Stimulated activated CD8-positive, alpha-beta memory T cell treated with anti-CD3 and anti-CD28 coated beads, Interleukin-7, amount 100 ng/mL, for 1 hour (primary cell): ENCODE measurements around the gene SPATA3.

ENCODE experiments used
- DNase-seq, 2 donors: peaks; one replicate each; pipeline ENCODE4 v3.0.0-alpha.2; 2020; ENCODE audit warnings: low read depth in 2 of 2

Gene SPATA3

DNA sequence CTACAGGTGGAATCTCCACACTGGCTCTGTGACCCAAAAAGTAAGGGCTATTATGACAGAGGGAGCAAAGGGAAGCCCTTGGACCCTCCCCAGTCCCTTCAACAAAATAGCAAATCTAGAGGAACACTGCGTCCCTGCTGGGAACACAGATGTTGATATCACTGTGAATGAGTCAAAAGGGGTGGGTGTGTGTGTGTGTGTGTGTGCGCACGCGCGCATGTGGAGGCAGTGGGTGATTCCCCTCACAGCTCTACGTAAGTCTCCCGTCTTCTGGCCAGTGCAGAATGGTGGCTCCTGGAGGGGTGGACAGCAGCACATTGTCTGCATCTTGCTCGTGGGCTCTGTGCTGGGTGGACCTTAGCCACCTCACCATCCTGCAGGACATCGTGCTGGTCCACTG is 33.6 kb downstream of the SPATA3 start:
- no peak for DNase-seq

DNA sequence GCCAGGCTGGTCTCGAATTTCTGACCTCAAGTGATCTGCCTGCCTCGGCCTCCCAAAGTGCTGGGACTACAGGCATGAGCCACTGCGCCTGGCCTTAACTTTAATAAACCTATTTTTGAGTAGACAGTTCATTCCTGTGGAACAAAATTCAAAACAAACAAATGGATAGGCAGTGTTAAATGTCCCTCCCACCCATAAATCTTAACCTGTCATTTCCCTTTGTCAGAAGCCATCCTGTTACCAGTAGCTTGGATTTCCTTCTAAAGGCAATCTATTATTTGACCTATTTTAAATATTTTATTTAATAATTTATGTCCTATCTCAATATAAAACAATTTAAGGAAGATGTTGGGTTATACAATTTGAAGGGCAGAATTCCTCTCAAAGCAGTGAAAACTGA is 34.8 kb downstream of the SPATA3 start:
- no peak for DNase-seq

DNA sequence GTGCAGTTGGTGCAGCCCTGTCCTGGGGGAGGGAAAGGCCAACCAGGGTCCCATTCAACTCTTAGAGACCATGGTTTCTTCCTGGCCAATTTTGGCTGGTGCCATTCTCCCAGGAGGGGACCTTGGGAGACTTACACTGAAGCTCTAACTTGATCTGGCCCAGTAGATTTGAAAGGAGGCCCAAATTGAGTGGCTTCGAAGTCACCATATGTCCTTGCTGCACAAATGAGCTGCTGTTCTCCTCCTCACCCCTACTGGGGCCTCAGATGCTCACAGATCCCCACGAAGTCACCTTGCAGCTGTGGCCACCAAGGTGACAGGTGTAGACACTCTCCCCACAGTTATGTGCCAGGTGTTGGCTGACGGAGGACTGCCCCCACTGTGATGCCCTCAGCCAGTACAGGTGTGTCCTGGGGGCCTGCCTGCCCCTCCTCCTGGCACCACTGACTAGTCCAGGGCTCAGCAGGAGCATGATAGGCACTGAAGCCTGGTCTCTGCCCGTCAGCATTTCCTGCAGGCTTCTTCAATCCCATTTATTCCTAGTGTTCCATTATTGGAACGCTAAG is 36.7 kb downstream of the SPATA3 start:
- no peak for DNase-seq

DNA sequence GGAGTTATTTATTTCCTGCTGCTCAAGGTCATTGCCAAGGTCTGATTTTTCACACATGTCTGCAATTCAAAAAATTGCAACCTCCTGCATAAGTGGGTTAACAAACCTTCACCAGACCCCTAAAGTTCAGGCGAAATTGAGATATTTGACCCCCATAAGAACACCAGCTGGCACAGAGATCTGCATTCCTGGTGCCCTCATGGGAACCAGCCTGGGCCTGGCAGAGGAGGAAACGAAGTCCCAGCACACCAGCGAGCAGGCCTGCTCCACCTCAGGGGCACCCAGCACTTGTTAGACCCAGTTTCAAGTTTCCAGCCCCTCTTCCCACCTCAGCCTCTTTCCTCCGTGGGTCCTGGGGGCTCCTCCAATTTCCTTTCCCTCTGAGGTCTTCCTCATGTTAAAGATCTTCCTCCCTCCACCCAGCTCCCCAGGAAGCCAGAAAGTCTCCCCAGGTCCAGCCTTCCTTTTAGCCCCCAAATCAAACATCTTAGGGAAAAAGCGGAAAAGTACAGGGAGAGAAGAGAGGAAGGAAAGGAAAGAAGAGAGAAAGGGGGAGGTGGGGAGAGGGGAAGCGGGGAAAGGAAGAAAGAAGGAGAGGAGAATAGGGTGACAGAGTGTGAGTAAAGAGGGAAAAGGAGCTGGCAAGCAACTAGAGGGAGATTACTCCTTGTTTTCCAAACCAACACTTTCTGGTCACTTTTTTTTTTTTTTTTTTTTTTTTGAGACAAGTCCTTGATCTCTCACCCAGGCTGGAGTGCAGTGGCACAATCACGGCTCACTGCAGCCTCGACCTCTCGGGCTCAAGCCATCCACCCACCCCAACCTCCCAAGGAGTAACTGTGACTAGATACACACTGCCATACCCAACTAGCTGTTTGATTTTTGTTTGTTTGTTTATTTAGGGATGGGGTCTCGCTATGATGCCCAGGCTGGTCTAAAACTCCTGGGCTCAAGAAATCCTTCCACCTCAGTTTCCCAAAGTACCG is 37.5 kb downstream of the SPATA3 start:
- no peak for DNase-seq

DNA sequence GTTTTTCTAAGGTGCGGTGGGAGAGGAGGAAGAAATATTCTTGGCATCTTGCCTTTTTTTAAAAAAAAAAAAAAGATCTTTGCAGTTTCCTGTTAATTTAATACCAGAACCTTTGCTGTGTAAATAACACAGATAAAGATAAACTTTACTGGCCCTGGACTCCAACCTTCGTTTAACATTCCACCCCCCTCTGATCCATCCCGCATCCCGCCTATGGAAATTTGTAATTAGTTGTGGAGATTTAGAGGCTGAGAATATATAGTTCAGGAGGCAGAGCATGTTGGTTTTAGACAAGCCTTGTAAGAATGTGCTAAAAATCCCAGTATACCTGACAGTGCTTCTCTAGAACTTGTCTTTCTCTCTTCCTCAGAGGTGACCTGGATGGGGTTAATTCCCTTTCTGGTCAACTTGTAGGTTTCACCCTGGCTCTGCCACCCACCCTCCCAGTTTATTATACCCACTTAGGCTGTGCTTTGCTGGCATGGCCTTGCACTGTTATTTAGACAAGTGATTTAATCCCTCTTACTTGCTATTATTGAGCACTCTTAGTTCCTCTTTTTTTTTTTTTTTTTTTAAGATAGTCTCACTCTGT is 38.5 kb downstream of the SPATA3 start:
- no peak for DNase-seq

DNA sequence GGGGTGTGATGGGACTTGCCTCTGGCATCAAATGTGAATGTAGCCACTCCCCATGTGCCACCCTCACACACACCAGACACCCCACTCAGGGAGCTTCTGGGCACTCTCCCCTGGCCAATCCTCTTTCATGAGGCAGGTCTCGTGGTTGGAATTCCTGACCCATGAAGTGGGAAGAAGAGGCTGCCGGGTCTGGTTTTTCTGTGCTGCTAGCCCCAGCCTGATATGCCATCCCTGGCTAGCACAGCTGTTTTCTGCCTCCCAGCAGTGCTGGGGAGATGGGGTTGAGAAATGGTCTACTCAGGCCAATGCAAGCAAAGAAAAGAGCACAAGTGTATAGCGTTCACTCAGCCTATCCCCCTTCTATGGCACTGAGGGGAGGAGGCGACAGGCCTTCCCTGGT is 40.2 kb downstream of the SPATA3 start:
- no peak for DNase-seq

DNA sequence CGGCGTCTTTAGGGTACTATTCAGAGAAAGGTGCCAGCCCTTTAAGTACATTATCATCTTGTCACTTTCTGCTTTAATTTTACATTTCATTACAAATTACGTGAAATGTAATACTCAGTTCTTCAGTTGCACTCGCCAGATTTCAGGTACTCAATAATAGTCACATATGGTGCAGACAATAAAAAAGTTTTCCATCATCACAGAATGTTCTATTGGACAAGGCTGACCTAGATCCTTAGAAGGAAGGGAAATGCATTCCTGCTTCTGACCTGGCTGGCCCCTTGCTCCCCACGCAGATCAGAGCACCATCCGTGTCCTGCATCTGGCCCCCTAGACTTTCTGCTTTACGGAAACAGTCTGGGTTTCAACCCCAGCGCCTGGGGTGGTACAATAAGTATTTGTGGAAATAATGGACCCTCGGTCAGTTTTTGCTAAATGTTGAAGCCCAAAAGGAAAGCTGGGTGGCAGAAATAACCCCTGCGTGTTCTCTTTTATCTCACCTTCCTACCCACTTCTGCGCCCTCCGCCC is 40.7 kb downstream of the SPATA3 start:
- DNase-seq = no peak

DNA sequence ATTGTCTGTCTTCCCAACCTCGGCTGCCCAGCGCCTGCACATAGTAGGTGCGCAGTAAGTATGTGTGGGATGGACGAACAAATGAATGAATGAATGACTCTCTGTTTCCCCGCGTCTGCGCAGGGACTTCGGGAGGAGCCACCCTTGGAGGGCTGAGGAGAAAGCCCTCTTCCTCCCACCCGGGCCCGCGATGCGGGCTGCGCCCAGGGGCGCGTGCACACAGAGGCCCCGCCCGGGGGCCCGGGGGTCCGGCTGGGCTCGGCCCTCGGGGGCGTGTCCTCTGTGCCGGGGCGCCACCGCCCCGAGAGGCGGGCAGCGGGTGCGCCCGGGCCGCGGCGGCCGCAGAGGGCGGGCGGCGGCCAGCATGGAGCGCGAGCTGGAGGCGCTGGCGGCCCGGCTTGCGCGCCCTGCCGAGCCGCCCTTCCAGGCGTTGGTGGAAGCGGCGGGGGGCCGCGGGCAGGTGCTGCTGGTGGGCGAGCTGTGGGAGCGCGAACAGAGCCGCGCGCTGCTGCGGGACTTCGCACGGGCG is 41.3 kb downstream of the SPATA3 start, which contains the start of gene C2orf72:
C2orf72 (plus strand) TSS at position 322 of the 529 bp plus-strand sequence; CDS start at position 365, 43 bp downstream.
- DNase-seq = no peak

DNA sequence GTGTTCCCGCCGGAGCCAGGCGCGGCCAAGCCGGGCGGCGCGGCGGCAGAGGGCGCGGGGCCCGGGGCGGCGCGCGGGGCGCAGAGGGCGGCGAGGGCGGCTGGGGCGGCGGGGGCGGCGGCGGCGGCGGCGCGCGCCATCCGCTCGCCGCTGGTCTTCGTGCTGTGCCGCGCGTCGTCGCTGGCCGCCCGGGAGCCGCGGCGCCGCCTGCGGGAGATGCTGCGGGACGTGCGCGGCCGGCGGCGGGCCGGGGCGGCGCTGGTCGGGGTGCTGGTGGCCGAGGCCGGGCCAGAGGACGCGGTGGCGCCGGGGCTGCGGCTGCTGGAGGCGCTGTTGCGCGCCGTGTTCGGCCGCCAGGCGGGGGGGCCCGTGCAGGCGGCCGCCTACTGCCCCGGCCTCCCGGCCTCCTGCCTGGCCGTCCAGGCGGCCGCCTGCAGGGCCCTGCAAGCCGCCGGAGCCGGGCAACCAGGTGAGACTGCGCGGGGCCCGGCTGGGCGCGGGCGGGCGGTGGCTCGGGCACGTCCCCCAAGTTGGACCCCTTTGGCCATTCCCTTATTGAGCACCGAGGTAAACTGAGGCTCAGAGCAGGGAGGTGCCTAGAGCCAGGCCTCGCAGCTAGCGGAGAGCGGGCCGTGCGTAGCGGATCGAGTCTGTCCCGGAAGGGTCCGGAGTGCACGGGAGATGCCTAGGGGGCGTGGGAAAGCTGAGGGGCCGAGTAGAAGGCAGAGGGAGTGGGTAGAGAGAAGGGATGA is 42.0 kb downstream of the SPATA3 start:
- no peak for DNase-seq

DNA sequence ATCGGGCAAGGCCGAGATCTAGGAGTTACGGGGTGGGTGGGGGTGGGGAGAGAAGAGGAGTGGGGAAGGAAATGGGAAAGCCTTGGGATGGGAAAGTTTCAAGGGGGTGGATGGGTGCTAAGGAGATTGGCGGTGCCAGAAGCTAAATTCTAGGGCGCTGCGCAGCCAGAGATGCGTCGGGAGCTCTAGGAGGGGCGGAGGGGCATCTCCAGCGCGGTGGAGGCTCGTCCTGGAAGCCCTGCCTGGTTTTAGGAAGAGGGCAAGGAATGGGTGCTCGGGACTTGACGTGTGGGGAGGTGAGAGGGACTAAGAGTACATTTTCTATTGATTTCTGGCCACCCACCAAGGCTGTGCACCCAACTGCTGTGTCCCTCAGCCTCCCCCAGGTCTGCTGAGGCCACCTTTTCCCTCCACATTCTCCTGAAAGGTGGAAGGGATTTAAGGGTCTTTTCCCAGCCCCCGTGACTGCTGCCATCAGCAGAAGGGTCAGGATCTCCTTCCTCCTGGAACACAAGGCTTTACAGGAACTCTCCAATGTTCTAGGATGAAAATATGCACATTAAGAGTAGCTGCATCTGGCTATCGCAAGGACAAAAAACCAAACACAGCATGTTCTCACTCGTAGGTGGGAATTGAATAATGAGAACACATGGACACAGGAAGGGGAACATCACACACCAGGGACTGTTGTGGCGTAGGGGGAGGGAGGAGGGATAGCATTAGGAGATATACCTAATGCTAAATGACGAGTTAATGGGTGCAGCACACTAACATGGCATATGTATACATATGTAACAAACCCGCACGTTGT is 42.8 kb downstream of the SPATA3 start:
- no peak for DNase-seq

DNA sequence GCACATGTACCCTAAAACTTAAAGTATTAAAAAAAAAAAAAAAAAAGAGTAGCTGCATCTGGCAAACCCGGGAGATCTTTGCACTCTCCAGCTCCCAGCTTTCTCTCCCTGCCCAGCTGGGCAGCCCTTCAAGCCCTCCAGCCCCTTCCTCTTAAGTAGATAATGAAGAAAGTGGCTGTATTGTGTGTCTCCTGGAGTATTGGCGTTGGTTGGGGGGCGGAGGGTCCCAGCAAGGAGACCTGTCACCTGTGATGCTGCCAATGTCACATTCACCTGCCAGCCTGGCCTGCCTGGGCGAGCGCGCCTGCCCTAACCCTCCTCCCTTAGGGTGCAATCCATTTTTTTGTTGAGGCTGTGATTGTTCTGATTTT is 43.4 kb downstream of the SPATA3 start:
- no peak for DNase-seq

DNA sequence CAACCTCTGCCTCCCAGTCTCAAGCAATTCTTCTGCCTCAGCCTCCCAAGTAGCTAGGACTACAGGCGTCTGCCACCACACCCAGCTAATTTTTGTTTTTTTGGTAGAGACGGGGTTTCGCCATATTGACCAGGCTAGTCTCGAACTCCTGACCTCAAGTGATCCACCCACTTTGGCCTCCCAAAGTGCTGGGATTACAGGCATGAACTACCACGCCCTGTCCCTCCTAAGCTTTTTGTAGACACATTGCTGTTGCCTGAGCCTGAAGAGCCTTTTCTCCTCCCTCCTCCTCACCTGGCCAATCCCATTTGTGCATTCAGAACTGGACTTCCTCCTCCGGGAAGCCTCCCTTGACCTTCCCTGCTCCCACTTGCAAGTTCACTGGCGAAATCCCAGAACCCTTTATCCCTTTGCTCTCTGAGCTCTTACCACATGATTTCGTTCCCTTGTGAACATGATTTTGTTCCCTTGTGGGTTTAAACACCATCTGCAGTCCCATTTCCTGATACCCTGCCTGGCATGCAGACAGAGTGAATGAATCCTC is 44.0 kb downstream of the SPATA3 start:
- no peak for DNase-seq

DNA sequence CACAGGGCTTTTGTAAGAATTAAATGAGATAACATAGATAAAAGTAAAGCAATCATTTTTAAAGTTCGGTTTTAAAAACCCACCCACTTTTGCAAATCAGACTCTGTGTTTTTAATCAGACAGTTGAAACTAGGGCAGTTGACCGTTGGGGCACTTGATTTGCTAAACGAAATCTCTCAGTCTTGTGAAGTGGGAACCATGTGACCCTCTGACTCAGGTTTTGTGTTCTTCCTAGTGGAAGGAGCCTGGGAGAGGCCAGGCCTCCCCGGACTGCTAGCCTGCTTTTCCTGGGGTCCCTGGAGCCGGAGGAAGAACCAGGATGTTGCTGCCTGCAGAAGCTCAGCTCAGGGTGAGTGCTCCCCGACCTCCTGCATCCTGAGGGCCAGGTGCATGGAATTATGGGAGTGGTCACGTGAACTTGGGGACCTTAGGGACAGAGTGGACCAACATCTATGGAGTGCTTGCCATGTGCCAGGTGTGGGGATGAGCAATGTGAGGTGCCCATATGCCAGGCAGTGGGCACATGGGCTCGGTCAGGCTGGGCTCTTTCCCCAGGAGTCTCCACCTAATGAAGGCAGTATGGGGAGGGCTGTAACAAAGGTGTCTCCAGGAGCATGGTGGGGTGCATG is 45.3 kb downstream of the SPATA3 start:
- DNase-seq = no peak

DNA sequence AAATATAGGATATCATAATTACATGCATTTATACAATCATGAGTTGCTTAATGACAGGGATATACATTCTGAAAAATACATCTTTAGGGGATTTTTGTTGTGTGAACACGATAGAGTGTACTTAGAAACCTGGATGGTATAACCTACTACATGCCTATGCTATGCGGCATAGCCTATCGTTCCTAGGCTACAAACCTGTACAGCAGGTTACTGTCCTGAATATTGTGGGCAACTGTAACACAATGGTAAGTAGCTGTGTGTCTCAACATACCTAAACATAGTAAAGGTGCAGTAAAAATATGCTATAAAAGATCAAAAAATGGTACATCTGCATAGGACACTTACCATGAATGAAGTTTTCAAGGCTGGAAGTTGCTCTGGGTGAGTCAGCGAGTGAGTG is 47.9 kb downstream of the SPATA3 start:
- no peak for DNase-seq

DNA sequence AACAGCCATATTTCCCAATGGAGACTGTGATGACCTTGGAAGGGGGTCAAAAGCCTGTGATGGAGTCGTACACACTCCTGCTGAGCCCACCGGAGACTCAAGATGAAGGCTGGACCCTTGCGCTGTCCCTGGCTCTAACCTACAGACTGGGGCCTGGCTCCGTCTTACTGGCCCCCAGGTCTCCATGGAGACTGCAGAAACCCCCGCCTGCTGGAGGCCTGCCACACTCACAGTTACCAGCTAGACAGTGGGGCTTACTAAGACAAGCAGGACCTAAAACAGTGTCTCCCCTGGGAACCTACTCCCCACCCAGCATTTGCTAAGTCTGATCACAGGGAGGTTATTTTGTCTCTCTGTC is 51.0 kb downstream of the SPATA3 start:
- no peak for DNase-seq

DNA sequence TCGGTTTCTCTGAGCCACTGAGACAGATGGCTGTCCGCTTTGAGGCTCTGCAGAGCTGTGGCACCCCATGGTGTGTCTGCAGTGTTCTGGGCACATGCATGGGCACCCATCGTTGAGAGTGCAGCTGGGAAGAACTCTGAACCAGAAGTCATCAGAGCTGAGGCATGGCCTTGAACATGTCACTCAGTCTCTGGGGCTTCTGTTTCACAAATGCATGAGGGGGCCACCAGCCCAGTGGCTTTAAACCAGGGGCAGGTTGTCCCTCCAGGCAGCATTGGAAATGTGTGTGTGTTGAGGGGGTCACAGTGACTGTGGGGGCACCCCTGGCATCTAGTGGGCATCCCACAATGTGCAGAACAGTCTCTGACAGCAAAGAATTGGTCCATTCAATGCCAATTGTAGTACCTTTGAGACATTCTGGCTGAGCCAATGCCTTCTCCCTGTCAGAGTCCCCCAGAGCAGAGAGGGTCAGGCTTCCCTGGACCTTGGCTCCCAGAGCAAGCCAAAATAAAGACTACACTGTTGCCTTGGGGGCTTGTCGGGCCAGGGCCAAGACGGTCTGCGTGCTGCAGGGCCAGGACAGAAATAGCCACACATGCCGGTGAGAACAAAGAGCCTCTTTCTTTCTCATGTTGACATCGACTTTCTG is 51.5 kb downstream of the SPATA3 start:
- no peak for DNase-seq

DNA sequence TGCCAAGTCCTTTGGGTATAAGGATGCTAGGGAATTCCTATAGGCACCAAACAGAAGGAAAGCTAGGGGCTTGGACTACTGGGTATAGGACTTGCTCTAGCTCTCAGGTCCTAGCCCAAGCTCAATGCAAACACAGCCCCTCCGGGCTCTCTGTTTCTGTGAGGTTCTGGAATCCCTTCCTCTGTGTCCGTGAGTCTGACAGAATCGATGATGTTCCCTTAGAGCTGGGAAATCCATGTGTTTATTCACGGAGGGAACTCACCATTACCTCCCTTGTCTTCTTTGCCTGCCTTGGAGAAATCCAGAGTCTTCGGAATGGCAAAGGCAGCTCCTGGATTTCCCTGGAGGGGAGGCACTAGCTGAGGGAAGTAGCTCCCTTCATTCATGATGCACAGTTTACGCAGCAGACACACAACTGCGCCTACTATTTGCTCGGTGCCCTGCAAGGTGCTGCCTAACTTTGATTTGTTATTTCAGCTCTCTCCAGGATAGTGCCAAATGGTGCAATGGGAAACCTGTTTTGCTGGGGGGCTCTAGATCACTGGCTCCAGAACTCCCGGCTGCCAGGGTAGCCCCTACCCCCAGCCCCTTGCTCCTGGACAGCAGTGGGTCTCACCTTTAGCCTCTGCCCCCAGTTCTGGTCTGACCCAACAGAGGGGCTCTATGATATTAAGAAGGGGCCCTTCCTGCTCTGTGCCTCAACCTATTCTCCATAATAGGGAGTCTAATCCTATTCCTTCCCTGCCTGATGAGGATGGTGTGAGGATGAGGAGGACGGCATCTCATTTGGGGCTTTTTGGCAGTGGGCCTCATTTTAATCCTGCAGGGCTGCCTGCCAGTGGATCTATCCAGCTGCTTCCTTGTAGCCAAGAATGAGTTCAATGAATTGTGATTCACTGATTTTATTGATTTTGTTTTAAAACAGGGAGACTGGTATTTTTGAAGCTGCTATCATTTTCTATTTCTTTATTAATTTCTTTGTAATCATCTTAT is 52.3 kb downstream of the SPATA3 start:
- no peak for DNase-seq

DNA sequence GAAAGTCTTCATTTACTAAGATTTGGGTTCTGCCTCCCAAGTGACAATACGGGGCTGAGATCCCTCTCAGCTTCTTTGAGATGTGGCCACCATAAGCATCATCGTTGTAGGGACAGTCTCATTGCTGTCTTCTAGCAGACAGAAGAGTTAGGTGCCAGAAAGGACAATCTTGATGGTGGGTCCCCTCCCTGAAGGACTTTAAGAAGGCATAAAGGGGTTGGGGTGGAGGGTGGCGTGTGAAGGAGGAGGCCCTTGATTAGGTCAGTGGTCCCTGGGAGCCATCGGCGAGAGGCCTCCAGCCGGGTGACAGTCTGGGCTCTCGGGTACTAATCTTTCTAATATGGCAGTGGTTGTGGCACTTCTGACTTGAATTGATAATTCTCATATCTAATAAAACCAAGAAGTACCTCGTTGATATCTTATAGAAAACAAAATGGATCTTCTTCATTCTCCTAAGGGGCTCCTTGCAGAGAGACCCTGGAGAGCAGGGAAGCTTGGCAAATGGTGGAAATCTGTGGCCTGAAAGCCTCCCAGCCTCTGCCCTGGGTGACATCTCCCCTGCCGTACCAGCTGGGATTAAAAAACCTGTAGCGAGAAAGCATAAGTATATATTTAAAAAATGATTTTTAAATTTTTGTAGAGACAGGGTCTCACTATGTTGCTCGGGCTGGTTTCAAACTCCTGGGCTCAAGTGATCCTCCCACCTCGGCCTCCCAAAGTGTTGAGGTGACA is 53.5 kb downstream of the SPATA3 start:
- DNase-seq = no peak
